Stimulated activated CD4-positive, alpha-beta T cell treated with anti-CD3 and anti-CD28 coated beads, Interleukin-15, amount 100 ng/mL, for 48 hours (primary cell): ENCODE results near the gene SHISA9.

Experiments
- DNase-seq, 2 donors: peaks; one replicate each; pipeline ENCODE4 v3.0.0-alpha.2; 2020; ENCODE audit warnings: low read depth in 2 of 2

SHISA9 gene

DNA sequence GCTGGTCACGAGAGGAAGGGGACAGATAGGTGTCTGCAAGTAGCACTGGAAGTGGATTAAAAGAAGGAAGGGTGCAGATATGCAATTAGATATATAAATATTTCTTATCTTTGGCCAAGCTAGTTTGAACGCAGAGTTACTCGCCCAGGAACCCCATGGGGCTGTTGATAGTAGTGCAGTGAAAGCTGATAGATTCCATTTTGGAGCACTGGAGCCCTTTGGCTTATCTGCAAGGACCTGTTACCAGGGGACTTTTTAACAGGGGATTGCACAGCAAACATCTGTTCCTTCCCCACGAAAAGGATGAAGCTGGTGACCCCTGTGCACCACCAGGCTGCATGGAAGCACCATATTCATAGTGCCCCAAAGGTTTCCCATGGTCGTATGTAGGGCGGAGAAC is 218.7 kb downstream of the SHISA9 start:
- no peak for DNase-seq

DNA sequence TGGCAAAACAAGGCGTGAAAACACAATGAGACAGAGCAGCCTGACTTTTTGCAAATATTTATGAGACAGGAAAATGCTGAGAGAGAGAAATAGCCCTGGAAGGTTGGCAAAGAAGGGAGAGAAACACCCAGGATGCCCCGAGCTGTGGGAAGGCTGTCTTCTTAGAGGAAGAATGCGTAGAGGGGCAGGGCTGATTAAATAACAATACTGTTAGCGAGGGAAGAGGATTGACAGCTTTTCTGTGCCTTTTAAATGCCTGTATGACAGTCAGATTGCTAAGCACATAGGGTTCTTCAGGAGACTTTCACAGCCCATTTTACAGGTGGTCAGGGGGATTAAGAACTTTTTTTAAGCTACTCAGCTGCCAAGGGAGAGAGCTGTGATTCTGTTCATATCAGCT is 219.2 kb downstream of the SHISA9 start:
- DNase-seq = no peak

DNA sequence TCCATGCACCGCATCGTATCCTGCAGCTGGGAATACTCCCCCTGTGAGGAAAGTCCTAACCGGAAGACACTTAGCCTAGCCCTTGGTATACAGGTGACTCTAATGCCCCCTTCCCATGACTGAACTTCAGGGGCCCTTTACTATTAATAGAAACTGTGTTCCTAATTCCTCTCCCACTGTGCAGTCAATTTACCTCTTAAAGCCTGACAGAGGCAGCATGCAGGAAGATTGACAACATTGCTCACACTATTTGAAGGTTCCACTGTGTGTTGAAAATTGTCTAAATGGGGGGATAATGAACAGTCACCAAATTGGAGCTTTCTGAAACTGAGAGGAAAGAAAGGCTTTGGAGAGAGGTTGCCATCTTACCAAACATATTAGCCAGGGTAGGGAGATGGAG is 222.6 kb downstream of the SHISA9 start:
- DNase-seq = no peak

DNA sequence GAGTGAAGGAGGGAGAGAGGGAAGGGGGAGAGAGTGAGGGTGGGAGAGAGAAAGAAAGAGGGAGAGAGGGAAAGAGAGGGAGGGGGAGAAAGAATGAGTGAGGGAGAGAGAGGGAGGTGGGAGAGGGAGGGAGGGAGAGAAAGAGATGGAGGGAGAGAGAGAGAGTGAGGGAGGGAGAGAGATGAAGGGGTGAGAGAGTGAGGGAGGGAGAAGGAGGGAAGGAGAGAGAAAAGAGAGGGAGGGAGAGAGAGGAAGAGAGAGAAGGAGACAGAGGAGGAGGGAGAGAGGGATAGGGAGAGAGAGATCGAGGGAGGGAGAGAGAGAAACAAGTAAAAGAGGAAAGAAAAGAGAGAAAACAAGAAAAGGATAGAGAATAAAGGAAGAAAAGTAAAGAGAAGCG is 225.7 kb downstream of the SHISA9 start:
- no peak for DNase-seq

DNA sequence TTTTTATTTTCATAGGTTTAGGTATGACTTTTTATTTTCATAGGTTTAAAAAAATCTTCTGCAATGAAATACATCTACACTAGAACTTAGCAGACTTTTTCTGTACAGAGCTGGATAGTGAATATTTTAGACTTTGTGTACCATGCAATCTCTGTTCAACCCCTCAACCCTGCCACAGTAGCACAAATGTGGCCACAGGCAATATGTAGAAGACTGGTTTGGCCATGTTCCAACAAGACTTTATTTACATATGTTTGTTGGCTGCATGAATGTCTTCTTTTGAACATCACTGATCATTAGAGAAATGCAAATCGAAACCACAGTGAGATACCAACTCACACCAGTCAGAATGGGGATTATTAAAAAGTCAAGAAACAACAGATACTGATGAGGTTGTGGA is 229.2 kb downstream of the SHISA9 start:
- DNase-seq = no peak

DNA sequence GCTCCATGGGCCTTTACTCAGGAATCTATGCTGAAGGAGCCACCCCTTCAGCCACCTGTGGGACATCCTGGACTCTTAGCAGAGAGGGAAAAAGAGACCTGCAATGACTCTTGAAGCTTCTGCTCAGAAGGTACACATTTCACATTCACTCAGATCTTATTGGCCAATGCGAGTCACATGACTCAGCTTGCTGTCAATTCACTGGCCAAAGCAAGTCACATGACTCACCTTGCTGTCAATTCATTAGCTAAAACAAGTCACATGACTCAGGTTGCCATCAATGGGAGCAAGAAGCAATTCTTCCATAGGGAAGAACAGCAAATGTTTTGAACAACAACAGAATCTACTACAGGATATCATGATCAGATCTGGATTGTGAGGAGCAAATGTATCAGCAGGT is 233.4 kb downstream of the SHISA9 start:
- no peak for DNase-seq

DNA sequence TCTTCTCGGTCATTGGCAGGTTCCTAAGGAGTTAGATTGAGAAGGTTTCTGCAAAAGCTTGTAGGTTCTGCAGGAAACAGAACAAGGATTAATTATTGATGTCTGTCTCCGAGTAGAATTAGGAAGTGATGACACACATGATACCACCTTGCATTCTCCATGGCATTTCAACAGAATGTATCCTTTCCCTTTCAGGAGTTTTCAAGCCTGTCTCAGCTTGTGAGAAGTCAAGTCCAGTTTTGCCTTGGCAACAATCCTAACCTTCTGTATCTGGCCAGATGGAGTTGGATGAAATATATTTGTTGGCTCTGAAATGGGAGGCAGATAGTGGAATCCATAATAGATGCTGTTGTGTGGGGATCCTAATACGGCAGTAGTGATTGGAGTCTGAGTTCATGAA is 235.5 kb downstream of the SHISA9 start:
- no peak for DNase-seq

DNA sequence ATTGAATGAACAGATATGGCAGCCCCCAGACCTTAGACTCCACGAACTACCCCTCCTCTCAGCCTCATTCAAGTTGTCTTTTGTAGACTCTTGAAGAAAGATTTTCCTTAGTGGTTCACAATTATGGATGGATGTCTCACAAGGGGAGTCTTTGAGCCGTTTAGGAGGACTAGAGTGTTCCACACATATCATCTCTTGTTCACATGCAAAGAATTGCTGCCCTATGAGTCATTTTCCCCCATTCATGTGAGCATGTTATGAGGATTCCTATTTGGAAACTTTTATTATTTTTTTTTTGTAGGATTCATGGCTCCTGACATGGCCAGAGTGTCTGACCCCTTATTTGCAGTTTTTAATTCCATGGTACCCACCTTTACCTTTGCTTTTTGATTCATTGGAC is 237.1 kb downstream of the SHISA9 start:
- DNase-seq = no peak

DNA sequence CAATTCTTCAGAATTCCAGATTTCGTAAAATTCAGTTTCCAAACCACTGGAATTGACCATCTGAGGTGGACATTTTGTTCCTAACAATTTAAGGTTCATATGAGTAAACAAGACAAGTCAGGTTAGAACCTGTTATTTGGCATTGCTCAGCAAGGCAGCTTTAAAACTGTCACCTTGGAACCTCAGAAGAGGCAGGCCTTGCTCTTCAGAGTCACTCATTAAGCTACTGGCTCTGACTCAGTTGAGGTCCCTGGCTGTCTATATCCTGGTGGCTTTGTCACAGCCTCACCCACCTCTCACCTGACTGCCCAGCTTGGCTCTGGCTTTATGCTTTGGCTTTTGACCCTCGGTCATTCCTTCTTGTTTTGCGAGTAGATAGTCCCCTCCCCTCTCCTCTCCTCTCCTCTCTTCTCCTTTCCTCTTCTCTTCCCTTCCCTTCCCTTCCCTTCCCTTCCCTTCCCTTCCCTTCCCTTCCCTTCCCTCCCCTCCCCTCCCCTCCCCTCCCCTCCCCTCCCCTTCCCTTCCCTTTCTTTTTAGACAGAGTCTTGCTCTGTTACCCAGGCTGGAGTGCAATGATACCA is 238.4 kb downstream of the SHISA9 start:
- DNase-seq = no peak

DNA sequence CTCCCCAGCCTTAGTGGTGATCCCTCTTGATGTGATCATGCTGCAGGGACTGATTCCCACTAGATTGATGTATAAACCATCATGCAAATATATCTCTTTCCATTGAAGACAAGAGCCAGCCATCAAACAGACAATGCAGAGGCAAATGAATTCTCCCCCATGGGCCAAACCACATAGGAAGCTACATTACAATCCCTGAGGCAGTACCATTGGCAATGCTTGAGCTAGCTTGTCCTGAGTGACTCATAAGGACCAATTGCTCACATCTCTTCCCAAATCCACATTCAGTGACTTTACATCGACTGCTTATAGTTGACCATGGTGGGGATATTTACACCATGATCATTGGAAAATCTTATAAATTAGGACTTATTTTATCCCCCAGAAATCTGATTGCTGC is 242.2 kb downstream of the SHISA9 start:
- no peak for DNase-seq

DNA sequence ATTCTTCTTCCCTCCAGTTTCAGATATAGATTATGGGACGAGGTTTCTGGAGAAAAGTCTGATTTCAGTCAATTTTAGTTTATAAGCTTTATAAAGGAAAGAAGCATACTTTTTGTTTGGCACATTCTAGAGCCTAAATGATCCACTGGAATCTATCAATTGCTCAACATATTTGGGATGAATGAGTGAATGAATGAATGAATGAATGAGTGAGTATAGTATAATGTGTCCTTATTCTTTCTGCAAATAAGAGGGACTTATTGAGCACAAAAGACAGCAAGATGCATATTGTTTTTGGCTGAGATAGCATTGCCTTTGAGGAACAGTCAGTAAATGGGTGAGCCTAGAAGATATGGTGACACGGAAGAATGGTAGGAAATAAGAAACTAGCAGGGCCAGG is 245.4 kb downstream of the SHISA9 start:
- no peak for DNase-seq

DNA sequence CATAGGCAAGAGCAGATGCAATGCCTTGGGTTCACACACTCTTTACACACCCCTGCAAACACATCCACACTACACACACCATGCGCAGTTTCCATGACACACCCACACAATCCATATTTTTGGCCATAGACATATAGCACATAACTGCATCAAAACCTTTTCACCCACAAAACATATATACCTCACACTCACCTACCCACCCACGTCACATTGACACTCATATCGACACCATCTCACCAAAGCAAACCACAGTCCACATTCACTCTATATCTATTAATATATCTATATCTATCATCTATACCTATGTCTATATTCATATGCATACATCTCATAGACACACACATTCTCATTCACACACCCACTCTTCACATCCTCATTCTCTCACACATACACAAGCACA is 246.9 kb downstream of the SHISA9 start:
- no peak for DNase-seq

DNA sequence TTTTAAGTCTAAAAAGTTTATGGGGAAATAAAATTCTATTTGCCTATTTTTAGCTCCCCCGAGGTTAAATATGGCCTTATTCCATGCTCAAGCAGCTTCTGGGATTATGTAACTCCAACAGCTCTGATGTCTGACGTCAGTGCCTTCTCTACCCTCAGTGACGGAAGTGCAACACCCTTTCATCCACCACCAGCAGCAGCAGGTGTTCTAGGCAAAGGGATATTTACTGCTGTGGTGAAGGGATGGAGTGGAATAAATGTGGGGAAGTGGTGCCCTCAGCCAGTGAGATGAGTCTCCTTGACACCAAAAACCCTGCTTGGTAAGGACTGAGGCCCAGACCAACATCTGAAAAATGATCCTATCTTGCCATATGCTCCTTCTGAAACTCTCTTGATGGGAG is 247.4 kb downstream of the SHISA9 start:
- no peak for DNase-seq

DNA sequence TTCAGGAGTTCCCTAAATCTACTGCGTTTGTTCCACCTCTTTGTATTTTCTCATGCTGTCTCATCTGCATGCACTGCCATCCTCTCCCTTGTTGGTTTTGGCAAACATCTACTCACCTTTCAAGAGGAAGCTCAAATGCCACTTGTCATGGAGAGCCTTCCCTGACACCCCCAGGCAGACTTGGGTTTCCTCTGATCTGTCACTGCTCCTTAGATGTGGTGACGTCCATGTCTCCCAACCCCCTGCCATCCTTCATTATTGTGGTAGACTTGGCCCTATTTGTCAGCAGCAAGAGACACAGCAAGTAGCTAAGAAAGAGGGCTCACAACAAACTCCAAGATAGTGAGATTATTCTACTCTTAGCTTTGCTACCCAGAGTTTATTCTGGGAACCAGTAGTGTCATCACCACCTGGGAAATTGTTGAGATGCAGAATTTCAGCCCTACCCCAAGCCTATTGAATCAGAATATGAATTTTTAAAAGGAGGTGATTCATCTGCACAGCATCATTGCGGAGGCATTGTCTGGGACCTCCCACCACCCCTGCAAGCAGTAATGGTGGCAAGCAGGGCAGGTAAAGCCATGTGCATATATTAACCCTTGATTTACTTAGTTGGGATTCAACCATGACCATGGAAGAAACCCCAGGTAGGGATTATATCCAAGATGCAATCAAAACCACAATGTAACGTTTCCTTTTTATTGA is 248.9 kb downstream of the SHISA9 start:
- no peak for DNase-seq

DNA sequence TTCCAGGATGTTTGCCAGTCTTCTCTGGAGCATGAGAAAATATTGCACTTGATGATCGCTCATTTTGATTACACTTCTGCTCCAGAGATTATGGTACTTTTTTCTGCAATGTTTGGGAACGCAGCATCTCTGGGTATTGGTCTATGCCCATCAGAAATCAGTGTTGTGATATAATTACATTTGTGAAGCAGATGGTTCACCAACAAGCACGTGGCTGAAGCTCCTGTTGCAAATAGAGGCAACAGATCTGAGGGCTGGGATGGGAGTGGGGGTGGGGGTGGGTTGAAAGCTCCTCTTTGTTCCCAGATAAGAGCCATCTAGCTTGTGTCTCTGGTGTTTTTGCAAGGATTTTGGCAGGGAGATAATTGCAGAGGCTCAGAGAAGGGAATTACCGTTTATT is 252.3 kb downstream of the SHISA9 start:
- DNase-seq = no peak

DNA sequence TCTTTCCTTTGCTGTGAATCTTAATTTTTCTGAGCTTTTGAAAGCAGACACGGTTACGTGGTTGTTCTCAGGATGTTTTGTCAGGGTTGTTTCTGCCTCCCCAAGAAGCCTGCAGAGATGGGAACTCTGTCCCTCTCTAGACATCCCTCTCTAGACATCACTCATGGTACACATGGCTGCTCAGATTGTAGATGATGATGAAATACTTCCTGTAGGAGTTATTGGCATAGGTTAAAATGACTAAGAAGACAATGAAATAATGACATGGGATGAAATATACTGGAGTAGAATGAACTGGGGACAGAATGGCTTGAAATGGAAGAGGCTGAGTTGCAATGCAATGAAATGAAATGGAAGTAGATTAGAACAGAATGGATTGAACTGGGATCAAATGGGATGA is 253.4 kb downstream of the SHISA9 start:
- no peak for DNase-seq

DNA sequence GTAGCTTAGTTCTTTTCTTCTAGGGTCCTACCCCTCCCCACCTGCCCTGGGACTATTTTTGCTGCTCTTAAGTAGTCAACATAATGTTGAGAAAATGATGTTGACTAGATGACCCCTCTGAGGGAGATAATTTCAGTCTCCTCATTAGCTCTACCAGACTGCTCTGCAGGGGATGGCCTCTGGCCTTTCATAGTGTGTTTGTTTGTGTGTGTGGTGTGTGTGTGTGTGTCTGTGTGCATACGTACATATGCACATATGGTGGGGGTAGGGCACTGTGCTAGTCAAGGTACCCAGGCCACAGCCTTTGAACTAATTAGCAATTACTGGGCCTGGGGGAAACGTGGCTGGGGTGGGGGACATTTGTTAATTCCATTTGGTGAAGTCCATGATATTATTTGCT is 254.0 kb downstream of the SHISA9 start:
- DNase-seq = no peak

DNA sequence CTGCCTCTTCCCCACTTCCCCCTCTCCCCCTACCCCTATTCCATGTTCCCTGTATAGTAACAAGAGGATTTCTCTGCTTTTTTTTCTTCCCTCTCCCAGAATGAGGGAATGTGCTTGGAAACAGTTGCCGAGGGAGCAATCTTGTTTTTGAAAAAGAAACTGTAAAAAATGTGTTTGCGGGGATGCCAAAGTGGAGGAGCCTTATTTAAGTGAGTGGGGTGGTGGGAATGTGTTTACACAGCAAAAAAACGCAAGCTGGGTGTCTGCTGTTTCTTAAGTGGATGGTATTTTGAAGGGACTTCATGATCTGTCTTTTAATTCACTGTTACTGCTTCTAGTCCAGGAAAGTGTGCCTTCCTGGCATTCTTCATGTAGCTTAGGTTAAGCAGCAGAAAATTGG is 254.4 kb downstream of the SHISA9 start:
- DNase-seq = no peak

DNA sequence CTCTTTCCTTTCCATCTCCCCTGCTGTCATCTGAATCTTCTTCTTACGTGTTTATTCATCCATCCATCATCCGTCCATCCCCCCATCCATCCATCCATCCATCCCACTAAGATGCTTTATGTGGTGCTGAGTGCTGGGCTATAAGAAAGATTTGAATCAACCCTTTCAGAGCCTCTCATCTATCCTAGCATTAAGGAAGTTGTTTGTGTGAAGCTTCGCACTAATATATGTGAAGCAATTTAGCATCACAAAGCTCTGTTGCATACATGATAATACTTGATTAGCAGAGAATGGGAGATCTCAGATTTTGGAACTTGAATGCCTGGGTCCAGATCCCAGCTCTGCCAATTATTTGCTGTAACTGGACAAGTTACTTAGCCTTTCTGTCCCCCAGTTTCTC is 255.7 kb downstream of the SHISA9 start:
- no peak for DNase-seq

DNA sequence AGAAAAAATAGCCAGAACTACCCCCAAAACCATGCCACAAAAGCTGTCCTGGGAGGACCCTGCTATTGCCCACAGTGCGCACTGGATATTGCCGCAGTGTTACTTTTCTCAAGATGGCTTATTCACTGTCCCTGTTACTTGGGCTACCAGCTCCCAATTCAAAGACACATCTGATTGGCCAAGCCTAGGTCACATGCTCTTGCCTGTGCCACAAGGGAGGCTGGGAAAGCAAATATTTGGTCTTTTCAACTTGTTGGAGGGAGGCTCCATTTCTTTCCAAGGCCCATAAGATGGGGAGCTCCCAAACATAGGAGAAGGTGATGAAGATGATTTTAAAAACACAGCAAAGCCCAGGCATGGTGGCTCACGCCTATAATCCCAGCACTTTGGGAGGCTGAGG is 257.0 kb downstream of the SHISA9 start:
- DNase-seq = no peak

DNA sequence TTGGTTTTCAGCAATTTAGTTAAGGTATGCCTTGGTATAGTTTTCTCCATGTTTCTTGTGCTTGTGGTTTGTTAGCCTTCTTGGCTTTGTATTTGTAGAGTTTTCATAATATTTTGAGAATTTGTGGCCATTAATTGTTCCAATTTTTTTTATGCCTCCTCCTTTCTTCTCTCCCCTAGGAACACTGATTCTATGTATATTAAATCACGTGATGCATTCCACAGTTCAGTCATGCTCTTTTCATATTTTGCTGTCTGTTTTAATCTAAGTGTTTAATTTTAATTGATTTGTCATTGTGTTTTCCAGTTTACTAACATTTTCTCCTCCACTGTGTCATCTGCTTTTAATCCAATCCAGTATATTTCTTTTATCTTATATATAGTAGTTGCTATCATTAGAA is 263.6 kb downstream of the SHISA9 start:
- DNase-seq = no peak

DNA sequence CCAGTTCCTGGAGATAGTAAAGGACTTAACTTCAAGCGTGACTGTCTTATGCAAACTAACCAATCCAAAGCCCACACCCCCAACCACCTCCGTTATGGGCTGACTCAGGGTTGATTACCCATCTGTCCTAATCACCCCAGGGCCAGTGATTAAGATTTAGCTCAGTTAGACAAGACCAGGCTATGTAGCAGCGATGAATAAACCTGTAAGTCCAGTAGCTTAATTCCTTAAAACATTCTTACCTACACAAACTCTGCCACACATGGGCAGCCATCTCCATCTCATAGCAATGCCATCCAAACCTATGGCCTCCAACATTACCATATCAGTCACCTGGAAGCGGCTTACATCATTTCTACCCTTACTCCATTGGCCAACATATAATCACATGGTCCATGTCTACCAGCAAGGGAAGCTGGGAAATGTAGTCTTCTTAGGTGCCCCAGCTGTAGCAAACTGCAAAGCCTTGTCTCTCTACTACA is 266.7 kb downstream of the SHISA9 start:
- DNase-seq = no peak

DNA sequence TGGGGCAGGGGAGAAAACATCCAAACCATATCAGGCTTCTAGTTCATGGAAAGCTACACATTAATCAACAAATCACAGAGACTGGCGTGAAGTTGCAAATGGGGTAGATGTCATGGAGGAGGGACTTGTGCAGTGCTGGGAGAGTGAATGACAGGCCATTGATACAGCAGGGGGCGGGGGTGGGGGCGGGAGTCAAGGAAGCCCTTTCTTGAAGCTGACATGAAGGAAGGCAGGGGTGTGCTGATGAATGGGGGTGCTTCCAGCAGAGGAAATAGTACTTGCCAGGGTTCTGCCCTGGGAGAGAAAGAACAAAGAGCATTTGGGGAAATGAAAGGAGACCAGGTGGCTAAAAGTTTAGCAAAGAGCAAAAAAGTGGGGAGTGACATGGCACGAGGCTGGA is 269.9 kb downstream of the SHISA9 start:
- no peak for DNase-seq

DNA sequence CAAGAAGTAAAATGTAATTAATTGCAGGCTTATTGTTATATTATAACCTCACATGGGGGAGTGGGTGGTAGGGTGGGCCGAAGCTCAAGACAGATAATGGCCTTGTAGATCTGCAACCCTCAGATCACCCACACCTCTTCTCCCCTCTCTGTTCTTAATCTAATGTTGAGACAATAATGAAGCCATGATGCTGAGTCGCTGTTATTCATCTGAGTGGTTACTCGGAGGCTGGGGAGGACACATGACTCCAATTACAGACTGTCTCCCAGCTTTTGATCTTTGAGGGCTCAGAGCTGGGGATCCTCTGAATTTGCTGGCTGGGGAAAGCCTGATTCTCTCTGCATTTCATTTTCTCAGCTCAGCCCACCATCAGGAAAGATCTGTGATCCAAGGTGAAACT is 275.3 kb downstream of the SHISA9 start:
- DNase-seq = no peak
